BE2C (cell line): ENCODE measurements around the gene PITPNC1.
A peak's percentile ranks its signal among the peaks of the same experiment; 100 is the strongest.

Source experiments
- DNase-seq: peaks from one replicate; pipeline ENCODE4 v3.0.0-alpha.2; 2020
- H3K27me3 ChIP-seq: fragments of 250-450 bp; sonication (Bioruptor Pico); 2 replicates; pipeline ENCODE4 v1.5.1; 2020; ENCODE audit warnings: mild to moderate bottlenecking
- H3K36me3 ChIP-seq: fragments of 250-450 bp; sonication (Bioruptor Pico); 2 replicates; pipeline ENCODE4 v1.5.1; 2020; ENCODE audit warnings: mild to moderate bottlenecking
- H3K4me1 ChIP-seq: fragments of 250-450 bp; sonication (Bioruptor Pico); 2 replicates; pipeline ENCODE4 v1.5.1; 2020
- H3K4me3 ChIP-seq: 2 replicates; pipeline ENCODE4 v1.5.1; 2011; ENCODE audit warnings: low read depth, low read length
- H3K9me3 ChIP-seq: fragments of 250-450 bp; sonication (Bioruptor Pico); 2 replicates; pipeline ENCODE4 v1.5.1; 2020
- TF ChIP-seq, protein P1 (sequence below): IDR thresholded peaks from 2 replicates; pipeline ENCODE4 v1.5.1; 2012; ENCODE audit warnings: mild to moderate bottlenecking, low read depth, low read length

The PITPNC1 gene

DNA sequence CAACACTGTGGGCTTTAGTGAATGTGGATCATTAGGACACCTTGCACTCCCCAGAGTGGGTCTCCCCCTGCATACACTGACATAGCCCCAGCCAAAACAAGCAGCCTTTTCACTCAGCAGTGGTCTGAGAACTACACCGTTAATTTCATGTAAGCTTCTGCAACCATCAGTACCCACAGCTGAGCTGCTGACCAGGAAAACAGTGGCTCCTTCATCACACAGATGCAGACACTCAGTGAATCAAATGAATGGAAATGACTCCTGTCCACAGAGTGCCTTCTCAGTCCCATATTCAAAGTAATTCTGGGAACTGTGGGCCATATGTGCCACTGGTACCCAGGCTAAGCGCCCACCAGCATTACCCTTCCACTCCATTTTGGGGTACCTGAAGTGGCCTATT lies 301.3 kb downstream of the PITPNC1 start:
- DNase-seq, result no peak
- Histone ChIP-seq H3K4me1 (no peaks in the 10 kb centered on the region), H3K9me3 (no peaks in the 10 kb centered on the region), H3K27me3 (no peaks in the 10 kb centered on the region), H3K4me3 (no peak overlapping the region), H3K36me3 (no peaks in the 10 kb centered on the region)
- TF ChIP-seq, protein P1, sequence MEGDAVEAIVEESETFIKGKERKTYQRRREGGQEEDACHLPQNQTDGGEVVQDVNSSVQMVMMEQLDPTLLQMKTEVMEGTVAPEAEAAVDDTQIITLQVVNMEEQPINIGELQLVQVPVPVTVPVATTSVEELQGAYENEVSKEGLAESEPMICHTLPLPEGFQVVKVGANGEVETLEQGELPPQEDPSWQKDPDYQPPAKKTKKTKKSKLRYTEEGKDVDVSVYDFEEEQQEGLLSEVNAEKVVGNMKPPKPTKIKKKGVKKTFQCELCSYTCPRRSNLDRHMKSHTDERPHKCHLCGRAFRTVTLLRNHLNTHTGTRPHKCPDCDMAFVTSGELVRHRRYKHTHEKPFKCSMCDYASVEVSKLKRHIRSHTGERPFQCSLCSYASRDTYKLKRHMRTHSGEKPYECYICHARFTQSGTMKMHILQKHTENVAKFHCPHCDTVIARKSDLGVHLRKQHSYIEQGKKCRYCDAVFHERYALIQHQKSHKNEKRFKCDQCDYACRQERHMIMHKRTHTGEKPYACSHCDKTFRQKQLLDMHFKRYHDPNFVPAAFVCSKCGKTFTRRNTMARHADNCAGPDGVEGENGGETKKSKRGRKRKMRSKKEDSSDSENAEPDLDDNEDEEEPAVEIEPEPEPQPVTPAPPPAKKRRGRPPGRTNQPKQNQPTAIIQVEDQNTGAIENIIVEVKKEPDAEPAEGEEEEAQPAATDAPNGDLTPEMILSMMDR, result no peak

DNA sequence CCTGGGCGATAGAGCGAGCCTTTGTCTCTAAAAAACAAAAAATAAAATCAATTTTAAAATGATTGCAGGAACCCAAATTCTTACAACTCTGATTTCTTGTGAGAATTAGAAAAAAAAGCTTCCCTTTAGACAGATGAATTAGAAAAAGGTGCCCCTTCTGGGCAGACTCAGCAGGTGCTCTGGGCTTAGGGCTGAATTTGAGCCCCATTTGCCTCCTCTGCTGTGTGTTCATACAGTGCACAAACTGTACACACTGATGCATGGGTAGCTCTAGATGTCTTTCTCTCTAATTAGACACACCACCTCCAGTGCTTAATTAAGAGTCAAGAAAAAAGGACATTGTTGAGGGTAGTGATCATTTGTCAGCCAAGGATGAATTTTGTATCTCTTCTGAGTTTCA lies 302.1 kb downstream of the PITPNC1 start:
- H3K4me1 ChIP-seq, result no peaks in the 10 kb centered on the region
- no peaks in the 10 kb centered on the region for H3K9me3 ChIP-seq
- TF ChIP-seq, protein P1, result no peak
- H3K36me3 ChIP-seq, result no peaks in the 10 kb centered on the region
- no peaks in the 10 kb centered on the region for H3K27me3 ChIP-seq
- H3K4me3 ChIP-seq, result no peak overlapping the region
- no peak for DNase-seq

DNA sequence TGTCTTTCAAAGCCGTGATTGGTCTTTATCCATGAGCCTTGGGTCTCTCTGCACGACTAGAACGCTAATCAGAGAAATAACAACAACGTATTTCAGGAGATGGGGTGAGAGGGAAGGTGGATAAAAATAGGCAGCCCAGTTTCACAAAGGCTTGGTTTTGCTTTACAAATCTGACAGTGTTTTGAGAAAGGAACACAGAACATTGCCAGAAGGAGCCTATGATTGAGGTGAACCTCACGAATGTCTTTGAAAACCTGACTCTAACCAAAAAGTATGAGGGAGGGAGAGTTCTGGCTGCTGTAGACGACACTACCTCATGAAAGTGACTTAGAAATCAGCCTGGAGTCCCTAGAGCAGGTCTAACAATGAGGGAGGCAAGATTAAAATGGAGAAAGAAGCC lies 302.6 kb downstream of the PITPNC1 start:
- no peak overlapping the region for H3K4me3 ChIP-seq
- DNase-seq, result no peak
- TF ChIP-seq, protein P1, result no peak
- H3K27me3 ChIP-seq, result no peaks in the 10 kb centered on the region
- H3K4me1 ChIP-seq, result no peaks in the 10 kb centered on the region
- no peaks in the 10 kb centered on the region for H3K9me3 ChIP-seq
- H3K36me3 ChIP-seq, result no peaks in the 10 kb centered on the region

DNA sequence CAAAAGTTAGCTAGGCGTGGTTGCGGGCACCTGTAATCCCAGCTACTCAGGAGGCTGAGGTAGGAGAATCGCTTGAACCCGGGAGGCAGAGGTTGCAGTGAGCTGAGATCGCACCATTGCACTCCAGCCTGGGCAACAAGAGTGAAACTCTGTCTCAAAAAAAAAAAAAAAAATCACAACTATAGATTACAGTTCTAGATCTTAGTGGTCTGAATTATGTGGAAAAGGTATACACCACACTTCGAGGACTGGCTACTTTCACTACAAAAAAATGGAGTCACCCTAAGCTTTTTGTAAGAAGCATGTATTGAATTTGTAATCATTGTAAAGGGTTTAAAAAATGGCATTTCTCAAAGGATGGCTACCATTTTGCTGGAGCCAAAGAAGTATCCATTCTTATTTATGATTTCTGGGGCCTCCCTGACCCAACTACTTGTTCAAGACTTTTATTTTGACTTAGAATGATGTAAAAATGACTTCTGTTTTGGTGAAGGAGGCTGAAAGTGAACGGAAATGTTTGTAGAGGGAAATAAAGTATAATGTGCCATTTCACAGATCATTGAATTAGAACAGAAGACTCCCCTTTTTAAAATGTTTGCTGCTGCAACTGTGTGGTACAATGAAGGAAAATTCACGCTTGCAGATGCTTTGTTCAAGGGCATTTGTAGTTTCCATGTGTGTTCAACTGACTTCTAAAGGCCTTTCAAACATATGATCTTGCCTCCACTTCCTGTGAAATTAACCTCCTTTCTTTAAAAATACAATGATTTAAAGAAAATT lies 303.6 kb downstream of the PITPNC1 start:
- Histone ChIP-seq H3K4me3 (no peak overlapping the region), H3K9me3 (no peaks in the 10 kb centered on the region), H3K36me3 (no peaks in the 10 kb centered on the region), H3K4me1 (no peaks in the 10 kb centered on the region), H3K27me3 (no peaks in the 10 kb centered on the region)
- no peak for DNase-seq
- TF ChIP-seq, protein P1, result no peak

DNA sequence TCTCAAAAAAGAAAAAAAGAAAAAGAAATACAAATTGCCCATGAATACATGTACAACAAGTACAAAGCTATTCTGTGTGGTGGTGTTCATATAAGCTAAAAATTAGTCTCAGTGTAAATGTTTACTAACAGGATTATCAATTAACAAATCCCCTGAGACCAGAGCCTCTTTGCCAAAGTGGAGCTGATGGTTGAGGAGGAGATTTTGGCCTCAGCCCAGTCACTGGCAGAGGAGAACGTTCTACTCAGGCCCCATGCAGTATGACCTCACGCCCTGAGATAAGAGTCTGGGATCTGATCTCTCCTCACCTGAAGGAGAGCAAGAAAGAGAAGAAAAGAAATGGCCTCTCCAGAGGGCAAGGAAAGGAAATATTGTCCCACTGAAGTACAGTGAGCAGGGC lies 305.1 kb downstream of the PITPNC1 start:
- Histone ChIP-seq H3K4me1 (no peaks in the 10 kb centered on the region), H3K4me3 (no peak overlapping the region), H3K9me3 (no peaks in the 10 kb centered on the region), H3K27me3 (no peaks in the 10 kb centered on the region), H3K36me3 (no peaks in the 10 kb centered on the region)
- TF ChIP-seq, protein P1, result no peak
- DNase-seq, result peak; percentile 16

DNA sequence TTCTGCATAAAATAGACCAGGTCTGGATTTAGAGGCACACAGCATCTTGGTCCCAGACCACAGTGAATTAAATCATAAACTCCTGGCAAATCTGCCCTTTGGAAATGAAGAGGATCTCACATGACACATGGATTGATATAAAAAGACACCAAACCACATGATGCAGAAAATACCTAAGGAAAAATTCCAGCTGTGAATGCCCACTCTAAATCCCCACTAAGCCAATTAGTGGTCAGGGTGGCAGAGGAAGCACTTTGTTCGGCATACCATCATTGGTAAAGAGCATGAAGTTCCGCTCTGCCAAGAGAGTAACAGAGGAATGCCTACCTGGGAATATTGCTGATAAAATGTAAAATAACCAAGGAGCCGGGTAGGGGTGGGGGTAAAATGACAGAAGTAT lies 308.3 kb downstream of the PITPNC1 start:
- Histone ChIP-seq H3K36me3 (no peaks in the 10 kb centered on the region), H3K4me1 (no peaks in the 10 kb centered on the region), H3K4me3 (no peak overlapping the region), H3K27me3 (no peaks in the 10 kb centered on the region), H3K9me3 (no peaks in the 10 kb centered on the region)
- DNase-seq, result no peak
- TF ChIP-seq, protein P1, result no peak
